Adrenal gland (tissue), 5 donors: ENCODE measurements around the gene CERS4.

ENCODE experiments used
- CTCF ChIP-seq, 6 experiments: fragments of 450-650 bp in 4 of 6; fragments of 200-600 bp in 2 of 6; sonication (generic) in 1 of 6; IDR thresholded peaks; 1 replicate in 5 of 6; 2 replicates in 1 of 6; pipeline versions ENCODE4 v1.5.1 to v1.8.0; 2016 to 2021; ENCODE audit warnings: antibody characterized with exemption in 6 of 6, mild to moderate bottlenecking in 2 of 6, moderate library complexity in 1 of 6
- POLR2A ChIP-seq, 2 donors: fragments of 450-650 bp; IDR thresholded peaks; one replicate each; pipeline ENCODE4 v1.6.1; 2017; ENCODE audit warnings: antibody characterized with exemption in 2 of 2, mild to moderate bottlenecking in 2 of 2, moderate library complexity in 1 of 2
- donor health status: DM: no; HTN: no; CAD: no.

GRCh38 chr19:8305798-8306197 lies 96.6 kb downstream of the CERS4 start:
- TF ChIP-seq CTCF (IDR thresholded peaks at IDR 0.05) (no peak), POLR2A (IDR thresholded peaks at IDR 0.05) (no peak)
